ENCODE measurements around the gene ZFAND3. TPM values are rescaled to one million over a fixed set of nuclear protein-coding genes. Genes with fewer than 3 reads are reported as not detected.

The ZFAND3 gene
- total RNA-seq, 6 experiments from 2014 or later, result 75.2 to 93.2 (median 87.0) TPM

DNA sequence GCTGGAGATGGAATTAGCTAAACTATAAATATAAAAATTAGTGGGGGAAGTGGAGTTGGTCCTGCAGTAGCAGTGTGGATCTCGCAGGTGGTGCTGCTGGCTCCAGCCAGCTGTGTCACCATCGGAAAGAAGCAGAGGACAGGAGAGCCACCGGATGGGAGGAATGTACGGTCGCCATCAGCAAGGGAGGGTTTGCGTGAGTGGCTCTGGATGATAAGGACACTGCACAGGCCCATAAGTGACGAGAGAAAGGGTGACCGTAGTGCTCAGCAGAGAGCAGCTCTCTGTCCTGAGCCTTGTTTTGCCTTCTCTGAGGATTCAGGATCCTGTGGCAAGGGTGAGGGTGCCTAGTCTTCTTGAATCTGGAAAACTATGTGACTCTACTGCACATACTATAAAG is 378.7 kb downstream of the ZFAND3 start:
- Mint-ChIP-seq H3K27ac (no peak overlapping the region), H3K27me3 (ENCODE audit: insufficient read depth) (no peaks in the 10 kb centered on the region), H3K4me3 (no peak overlapping the region), H3K4me1 (ENCODE audit: low read depth) (peaks cover 7% of the 10 kb centered on the region), H3K9me3 (no peaks in the 10 kb centered on the region), H3K36me3 (ENCODE audit: low read depth) (peaks cover 12% of the 10 kb centered on the region; the same call in 1 of the 2 replicates)
- TF ChIP-seq, protein P1, sequence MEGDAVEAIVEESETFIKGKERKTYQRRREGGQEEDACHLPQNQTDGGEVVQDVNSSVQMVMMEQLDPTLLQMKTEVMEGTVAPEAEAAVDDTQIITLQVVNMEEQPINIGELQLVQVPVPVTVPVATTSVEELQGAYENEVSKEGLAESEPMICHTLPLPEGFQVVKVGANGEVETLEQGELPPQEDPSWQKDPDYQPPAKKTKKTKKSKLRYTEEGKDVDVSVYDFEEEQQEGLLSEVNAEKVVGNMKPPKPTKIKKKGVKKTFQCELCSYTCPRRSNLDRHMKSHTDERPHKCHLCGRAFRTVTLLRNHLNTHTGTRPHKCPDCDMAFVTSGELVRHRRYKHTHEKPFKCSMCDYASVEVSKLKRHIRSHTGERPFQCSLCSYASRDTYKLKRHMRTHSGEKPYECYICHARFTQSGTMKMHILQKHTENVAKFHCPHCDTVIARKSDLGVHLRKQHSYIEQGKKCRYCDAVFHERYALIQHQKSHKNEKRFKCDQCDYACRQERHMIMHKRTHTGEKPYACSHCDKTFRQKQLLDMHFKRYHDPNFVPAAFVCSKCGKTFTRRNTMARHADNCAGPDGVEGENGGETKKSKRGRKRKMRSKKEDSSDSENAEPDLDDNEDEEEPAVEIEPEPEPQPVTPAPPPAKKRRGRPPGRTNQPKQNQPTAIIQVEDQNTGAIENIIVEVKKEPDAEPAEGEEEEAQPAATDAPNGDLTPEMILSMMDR (IDR thresholded peaks at IDR 0.05), result no peak
- DNase-seq, result no peak

Other genes with a start within 250 kb of the ZFAND3 start
- 1 to 10 TPM; 3.8 to 6.8 (median 5.7) TPM for gene MDGA1, start 121.8 kb upstream of the ZFAND3 start, total RNA-seq (2021; fragmentation: NEBNext Ultra II Directional; extraction: Animal tissue kit (Norgen Biotek cat#: 25700))